HepG2 (cell line): ENCODE results near the gene ZXDC. TPM values are rescaled to one million over a fixed set of nuclear protein-coding genes. Genes with fewer than 3 reads are reported as not detected.

Experiments used
- HES4 ChIP-seq: sonication (generic); formaldehyde crosslinking; IDR thresholded peaks from 2 replicates; pipeline ENCODE4 v1.9.0; 2021; ENCODE audit warnings: mild to moderate bottlenecking, missing genetic modification reagents, borderline replicate concordance
- HINFP ChIP-seq: sonication (generic); formaldehyde crosslinking; IDR thresholded peaks from 2 replicates; pipeline ENCODE4 v1.4.0; 2020; ENCODE audit warnings: low read depth, mild to moderate bottlenecking, missing genetic modification reagents
- HNRNPLL ChIP-seq: fragments of 200-400 bp; formaldehyde crosslinking; IDR thresholded peaks from 2 replicates; pipeline ENCODE4 v1.6.1; 2017; ENCODE audit warnings: mild to moderate bottlenecking, low read depth, low read length; ENCODE audit not compliant: poor library complexity, severe bottlenecking
- IKZF4 ChIP-seq: sonication (generic); formaldehyde crosslinking; IDR thresholded peaks from 2 replicates; pipeline ENCODE4 v1.5.1; 2020; ENCODE audit warnings: borderline replicate concordance, mild to moderate bottlenecking, low read depth, missing genetic modification reagents; ENCODE audit errors: not compliant biosample characterization
- IKZF5 ChIP-seq: IDR thresholded peaks from 2 replicates; pipeline ENCODE4 v1.6.1; 2018; ENCODE audit warnings: missing genetic modification reagents, mild to moderate bottlenecking, missing compliant biosample characterization
- MAF1 ChIP-seq: sonication (generic); formaldehyde crosslinking; IDR thresholded peaks from 2 replicates; pipeline ENCODE4 v1.5.0; 2020; ENCODE audit warnings: missing genetic modification reagents, borderline replicate concordance
- MEIS1 ChIP-seq: sonication (generic); formaldehyde crosslinking; IDR thresholded peaks from 2 replicates; pipeline ENCODE4 v1.9.0; 2021; ENCODE audit warnings: mild to moderate bottlenecking, missing genetic modification reagents, moderate library complexity, borderline replicate concordance
- MTF1 ChIP-seq: sonication (generic); formaldehyde crosslinking; IDR thresholded peaks from 2 replicates; pipeline ENCODE4 v1.5.0; 2020; ENCODE audit warnings: missing genetic modification reagents
- MYC ChIP-seq: sonication (generic); formaldehyde crosslinking; IDR thresholded peaks from 2 replicates; pipeline ENCODE4 v1.9.0; 2021; ENCODE audit warnings: missing genetic modification reagents, borderline replicate concordance
- NR2C2 ChIP-seq: sonication (generic); formaldehyde crosslinking; IDR thresholded peaks from 2 replicates; pipeline ENCODE4 v1.4.0; 2020; ENCODE audit warnings: missing genetic modification reagents, mild to moderate bottlenecking, moderate library complexity, borderline replicate concordance
- TFAP4 ChIP-seq: sonication (generic); IDR thresholded peaks from 2 replicates; pipeline ENCODE4 v1.6.1; 2016; ENCODE audit warnings: low read depth, borderline replicate concordance
- TGIF2 ChIP-seq: IDR thresholded peaks from 2 replicates; pipeline ENCODE4 v1.6.1; 2016; ENCODE audit warnings: control low read depth, missing compliant biosample characterization
- THAP11 ChIP-seq: IDR thresholded peaks from 2 replicates; pipeline ENCODE4 v1.6.1; 2016; ENCODE audit warnings: missing biosample characterization, missing genetic modification reagents
- ZBTB26 ChIP-seq: IDR thresholded peaks from 2 replicates; pipeline ENCODE4 v1.6.1; 2016; ENCODE audit warnings: missing compliant biosample characterization, missing genetic modification reagents, borderline replicate concordance
- ZMAT3 ChIP-seq: sonication (generic); formaldehyde crosslinking; conservative IDR thresholded peaks from 2 replicates; pipeline ENCODE4 v1.7.0; 2021; ENCODE audit warnings: missing genetic modification reagents
- ZNF414 ChIP-seq: sonication (generic); formaldehyde crosslinking; IDR thresholded peaks from 2 replicates; pipeline ENCODE4 v1.5.0; 2020; ENCODE audit warnings: missing genetic modification reagents
- ZNF441 ChIP-seq: sonication (generic); formaldehyde crosslinking; IDR thresholded peaks from 2 replicates; pipeline ENCODE4 v1.7.0; 2021; ENCODE audit warnings: missing genetic modification reagents, borderline replicate concordance
- polyA plus RNA-seq, 8 experiments: library from polyadenylated mRNA; depleted of rRNA in 3 of 8; stranded (reverse) in 7 of 8; unstranded in 1 of 8; fragments of >200 nt; fragmentation: Illumina TruSeq in 4 of 8; extraction: Trizol in 4 of 8; gene quantifications; 2 replicates each; pipeline versions ENCODE4 v1.2.1 to v1.2.3, GENCODE V29; 2011 to 2016; ENCODE audit warnings: low read depth in 4 of 8, missing spikeins in 1 of 8, mixed read lengths in 1 of 8; ENCODE audit not compliant: insufficient read depth in 1 of 8
- total RNA-seq, 5 experiments: library from RNA; depleted of rRNA; stranded (reverse); fragments of >200 nt; fragmentation: Illumina TruSeq; extraction: Trizol; gene quantifications; 2 replicates each; pipeline ENCODE4 v1.2.3, GENCODE V29; 2016; ENCODE audit warnings: low read depth in 1 of 5

The ZXDC gene
- total and polyA plus RNA-seq, 2 of the 13 experiments (the other 11 are each of a cell fraction or from before 2014, with no cell fraction given): 17.6 to 21.2 TPM

GRCh38 chr3:126517986-126518778 is 42.5 kb upstream of the ZXDC start (continued):
- TF ChIP-seq ZNF441 (CRISPR knock-in tag): 0 out of 2 replicates have a peak, but pooled peaks have one; percentile 60
- TF ChIP-seq ZMAT3 (CRISPR knock-in tag): no peak
- TF ChIP-seq MAF1 (CRISPR knock-in tag): no peak
- peak; percentile 57; the same call in 1 of the 2 replicates for TF ChIP-seq MYC (CRISPR knock-in tag)
- TF ChIP-seq ZNF414 (CRISPR knock-in tag): no peak
- TF ChIP-seq MTF1 (CRISPR knock-in tag): no peak
- TF ChIP-seq ZBTB26 (CRISPR knock-in tag): no peak
- TF ChIP-seq HES4 (CRISPR knock-in tag): peak; percentile 27; the same call in 1 of the 2 replicates
- peak; percentile 64 for TF ChIP-seq TFAP4
- TF ChIP-seq THAP11 (CRISPR knock-in tag): 0 out of 2 replicates have a peak, but pooled peaks have one; percentile 29
- peak; percentile 16 for TF ChIP-seq HNRNPLL
- TF ChIP-seq NR2C2 (CRISPR knock-in tag): no peak
- TF ChIP-seq HINFP (CRISPR knock-in tag): no peak
- no peak for TF ChIP-seq IKZF4
- no peak for TF ChIP-seq TGIF2 (CRISPR knock-in tag)
- TF ChIP-seq IKZF5 (CRISPR knock-in tag): peak; percentile 20; the same call in 1 of the 2 replicates
- TF ChIP-seq MEIS1 (CRISPR knock-in tag): no peak
